ENCODE data around the gene KMT2B.
"Not testable (repeated sequence)": the region's sequence is repeated elsewhere in the genome, so short reads cannot be mapped to it uniquely, and the experiment has no call there.

Gene KMT2B

DNA sequence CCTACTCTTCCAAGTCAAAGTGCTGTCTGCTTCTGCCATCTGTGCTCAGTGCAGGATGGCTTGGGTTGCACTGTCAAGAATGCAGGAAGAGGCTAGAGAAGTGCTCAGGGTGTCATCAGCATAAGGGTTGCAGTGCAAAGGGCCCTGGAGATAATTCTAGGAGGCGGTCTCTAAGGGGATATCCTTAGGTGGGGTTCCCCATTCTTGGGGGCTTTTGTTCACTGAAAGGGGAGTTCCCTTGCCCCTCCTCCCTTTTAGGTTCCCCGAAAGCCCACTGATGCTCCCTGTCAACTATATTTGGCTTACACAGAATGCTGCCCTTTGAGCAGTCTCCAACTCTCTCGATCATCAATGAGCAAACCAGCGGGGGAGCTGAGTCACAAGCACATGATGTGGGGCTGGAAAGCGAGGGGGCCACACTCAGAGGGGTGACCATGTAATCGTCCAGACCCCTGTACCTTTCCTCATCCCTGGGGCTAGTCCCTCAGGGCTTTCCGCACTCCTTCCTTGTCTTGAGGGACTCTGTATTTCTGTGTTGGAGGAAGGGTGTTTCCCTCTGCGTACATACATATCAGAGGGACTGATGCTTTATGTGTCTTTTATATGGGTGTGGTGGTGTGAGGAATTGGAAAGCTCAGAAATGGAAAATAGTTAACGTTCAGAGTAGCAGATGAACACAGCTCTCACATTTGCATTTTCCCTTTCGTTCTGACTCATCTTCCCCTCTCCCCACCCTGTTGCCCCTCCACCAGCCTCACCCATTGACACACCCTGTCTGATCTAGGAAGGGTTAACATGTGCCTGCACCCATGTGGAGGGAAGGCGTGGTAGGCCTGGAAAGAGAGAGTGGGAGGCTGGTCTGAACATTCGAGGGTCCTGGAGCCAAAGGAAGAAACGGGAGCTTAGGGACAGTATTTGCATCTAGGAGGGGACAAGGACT is 6.7 kb upstream of the KMT2B start:
- peak; percentile 43 for DNase-seq

DNA sequence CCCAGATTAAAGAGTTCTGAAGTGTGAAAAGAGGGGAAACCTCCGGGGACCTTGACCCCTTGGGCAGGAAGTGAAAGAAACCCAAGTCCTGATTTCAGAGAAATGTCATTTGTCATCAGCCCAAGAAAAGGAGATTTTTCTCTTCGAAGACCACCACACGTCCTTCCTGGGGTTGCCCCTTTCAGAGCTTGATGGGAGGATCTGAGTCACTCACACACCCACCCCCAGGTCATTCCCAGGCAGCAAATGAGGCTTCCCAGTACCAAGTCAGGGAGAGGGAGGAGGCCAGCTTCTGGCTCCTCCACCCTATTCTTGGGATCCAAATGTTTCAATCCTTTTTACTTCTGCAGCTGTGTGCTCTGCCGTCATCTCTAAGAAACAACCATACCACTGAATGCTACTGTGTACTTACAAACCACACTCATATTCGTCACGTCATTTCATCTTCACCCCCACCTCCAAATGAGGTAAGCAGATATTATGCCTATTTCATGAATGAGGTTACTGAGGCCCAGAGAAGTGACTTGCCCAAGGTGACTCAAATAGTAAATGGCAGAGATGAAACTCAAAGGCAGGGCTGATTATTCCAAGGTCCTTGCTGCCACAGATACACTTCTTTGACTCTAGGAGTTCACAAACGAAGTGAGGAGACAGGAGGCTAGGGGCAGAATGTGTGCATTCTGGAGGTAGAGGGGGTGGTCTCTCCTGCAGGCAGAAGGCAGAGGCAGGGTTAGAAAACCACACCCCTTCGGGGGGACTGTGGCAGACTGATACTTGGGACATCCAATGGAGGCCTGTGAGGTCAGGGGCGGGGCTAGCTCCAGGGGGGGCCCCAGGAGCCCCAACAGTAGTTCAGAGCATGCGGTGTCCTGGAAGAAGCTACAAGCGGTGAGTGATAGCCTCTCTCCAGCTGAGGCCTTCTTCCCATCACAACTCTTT is 5.0 kb upstream of the KMT2B start:
- DNase-seq = no peak

DNA sequence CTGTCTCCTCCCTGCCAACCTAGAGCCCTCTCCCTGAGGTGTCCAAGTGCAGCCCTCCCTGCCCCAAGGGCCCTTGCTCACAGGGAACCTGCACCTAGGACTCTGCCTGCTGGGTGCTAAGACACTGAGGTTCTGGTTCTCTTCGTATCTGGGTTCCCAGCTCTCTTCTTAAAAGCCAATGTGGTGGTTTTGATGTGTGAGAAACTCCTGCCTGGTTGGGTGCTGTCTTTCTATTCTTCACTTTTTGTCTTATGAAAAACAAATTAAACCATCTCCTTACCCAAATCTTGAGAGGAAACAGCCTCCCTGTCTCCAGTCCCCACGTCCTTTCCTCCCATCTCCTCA is 4.3 kb upstream of the KMT2B start:
- no peak for DNase-seq

DNA sequence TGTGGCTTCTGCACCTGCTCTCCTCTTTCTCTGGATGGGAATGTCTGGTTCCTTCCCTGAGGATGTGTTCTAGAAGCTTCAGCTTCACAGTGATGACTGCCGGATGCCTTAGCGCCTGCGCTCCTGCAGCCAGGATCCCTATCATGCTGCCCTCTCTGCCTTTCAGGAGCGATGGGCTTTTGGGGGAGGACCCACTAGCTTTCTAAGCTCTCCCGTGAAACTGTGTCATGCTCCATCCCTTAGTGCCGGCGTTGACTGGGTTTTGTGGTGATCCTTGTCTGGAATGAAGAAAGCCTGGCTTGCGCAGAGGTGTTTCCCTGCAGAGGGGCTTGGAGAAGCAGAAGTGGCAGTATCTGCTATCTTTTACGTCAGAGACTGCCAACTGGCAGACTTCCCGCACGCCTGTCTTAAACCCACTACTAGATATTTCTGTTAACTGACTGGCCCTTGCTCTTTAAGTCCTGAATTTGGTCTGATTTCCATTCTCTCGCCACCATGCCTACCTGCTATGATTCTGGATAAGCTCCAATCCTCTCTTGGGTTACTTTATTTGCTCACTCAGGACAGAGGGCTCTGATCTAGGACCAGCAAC is 3.8 kb upstream of the KMT2B start:
- DNase-seq = no peak

DNA sequence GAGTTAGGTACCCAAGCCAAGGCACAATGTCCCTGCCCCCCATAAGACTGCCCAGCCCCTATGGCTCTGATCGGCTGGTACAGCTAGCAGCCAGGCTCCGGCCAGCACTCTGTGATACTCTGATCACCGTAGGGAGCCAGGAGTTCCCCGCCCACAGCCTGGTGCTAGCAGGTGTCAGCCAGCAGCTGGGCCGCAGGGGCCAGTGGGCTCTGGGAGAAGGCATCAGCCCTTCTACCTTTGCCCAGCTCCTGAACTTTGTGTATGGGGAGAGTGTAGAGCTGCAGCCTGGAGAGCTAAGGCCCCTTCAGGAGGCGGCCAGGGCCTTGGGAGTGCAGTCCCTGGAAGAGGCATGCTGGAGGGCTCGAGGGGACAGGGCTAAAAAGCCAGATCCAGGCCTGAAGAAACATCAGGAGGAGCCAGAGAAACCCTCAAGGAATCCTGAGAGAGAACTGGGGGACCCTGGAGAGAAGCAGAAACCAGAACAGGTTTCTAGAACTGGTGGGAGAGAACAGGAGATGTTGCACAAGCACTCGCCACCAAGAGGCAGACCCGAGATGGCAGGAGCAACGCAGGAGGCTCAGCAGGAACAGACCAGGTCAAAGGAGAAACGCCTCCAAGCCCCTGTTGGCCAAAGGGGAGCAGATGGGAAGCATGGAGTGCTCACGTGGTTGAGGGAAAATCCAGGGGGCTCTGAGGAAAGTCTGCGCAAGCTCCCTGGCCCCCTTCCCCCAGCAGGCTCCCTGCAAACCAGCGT is 3.0 kb upstream of the KMT2B start:
- DNase-seq = no peak

DNA sequence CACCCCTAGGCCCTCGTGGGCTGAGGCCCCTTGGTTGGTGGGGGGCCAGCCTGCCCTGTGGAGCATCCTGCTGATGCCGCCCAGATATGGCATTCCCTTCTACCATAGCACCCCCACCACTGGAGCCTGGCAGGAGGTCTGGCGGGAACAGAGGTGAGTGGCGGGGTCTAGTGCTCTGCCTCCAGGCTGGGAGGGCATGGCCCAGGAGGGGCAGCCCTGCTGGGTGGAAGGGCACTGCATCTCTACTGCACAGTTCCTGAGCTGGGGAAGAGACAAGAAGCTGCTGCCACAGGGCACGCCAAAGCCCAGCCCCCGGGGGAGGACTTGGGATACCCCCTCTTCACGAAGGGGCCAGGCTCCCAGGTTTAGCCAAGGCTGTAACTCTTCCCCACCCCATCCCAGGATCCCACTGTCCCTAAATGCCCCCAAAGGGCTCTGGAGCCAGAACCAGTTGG is 2.4 kb upstream of the KMT2B start:
- no peak for DNase-seq

DNA sequence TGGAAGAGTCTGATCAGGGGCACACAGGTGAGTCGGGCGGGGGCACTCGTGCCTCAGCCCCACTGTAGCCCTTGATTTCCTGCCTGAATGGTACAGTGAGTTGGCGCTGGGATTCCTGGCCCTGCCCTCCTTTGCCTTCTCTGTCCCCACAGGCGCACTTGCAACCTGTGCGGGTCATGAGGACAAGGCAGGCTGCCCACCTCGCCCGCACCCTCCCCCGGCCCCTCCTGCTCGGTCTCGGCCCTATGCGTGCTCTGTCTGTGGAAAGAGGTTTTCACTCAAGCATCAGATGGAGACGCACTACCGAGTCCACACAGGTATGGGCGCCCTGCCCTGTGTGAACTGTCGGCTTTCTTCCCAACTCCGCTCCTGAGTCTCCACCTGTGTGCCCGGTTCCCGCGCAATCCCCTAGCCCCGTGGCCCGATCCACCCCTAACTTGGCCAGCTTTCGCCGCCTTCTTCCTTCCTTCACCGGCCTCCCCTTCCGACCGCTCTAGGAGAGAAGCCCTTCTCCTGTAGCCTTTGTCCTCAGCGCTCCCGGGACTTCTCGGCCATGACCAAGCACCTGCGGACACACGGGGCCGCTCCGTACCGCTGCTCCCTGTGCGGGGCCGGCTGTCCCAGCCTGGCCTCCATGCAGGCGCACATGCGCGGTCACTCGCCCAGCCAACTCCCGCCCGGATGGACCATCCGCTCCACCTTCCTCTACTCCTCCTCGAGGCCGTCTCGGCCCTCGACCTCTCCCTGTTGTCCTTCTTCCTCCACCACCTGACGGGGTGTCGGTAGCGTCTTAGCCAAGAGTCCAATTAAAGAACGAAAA is 1.6 kb upstream of the KMT2B start:
- DNase-seq = no peak

DNA sequence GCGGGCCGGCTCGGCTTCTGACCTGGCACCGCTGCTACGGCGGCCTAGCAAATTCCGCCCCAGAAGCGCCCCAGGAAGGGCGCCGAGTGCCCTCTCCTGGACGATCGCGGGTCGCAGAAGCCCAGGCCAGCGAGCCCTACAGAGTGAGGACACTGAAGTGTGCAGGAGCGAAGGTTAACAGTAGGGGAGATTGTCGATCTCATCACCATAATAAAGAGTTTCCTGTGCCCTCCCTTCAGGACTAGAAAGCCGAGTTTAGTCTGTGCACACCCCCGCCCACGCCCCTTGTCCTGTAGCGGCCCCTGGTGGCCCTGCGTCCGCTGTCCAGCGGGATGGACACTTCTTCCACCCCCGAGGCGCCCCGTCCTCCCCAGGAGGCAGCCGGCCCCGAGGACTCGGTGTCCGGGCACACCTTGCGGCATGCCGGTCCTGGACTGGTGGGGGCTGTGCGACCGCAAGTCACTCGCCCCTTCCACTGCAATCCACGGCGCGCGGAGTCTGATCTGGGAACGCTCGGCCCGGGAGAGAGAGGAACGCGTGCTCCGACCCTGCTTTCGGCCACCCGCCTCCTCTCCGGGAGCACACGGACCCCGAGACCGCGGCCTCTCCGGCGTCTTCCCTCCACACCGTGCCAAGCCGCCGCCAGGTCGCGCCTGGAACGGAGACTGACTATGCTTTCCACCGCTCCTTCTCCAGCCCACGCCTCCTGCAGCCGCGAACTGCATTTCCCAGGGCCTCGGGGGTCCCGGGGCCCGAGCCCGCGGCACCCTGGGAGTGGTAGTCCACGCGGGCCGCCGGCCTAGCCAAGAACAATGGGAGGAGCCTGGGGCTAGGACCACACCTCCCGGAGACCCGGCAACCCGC is 770 bp upstream of the KMT2B start:
- peak; percentile 91 for DNase-seq

DNA sequence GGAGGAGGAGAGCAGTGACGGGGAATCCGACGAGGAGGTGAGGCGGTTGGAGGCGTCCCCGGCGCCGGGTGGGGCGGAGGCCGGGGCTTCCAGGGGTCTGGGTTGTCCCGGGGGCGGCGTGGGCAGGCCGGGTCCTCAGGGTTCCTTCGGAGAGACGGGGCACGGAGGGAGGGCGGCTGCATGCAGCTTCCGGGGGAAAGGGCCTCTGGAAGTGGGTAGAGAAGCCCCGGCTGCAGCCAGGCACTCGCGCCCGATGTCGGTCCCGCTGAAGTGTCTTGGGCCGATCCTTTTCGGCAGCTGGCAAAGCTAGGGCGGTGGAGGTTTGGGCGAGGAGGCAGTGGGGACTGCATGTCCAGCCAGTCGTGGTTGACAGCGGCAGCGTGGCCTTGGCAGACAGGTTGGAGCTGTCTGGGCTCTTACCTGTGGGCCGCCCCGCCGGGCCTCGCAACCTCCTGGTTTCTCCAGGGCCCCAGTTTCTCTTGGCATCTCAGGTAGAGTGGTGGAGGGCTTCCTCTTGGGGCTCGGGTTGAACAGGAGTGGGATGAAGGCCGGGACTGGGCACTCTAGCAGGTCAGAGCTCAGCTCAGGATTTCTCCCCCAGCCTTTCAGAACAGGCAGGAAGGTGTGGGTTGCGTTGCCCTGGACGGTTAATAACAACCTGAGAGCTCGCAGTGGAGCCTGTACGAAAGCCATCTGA is 690 bp downstream of the KMT2B start:
- peak; percentile 51 for DNase-seq

DNA sequence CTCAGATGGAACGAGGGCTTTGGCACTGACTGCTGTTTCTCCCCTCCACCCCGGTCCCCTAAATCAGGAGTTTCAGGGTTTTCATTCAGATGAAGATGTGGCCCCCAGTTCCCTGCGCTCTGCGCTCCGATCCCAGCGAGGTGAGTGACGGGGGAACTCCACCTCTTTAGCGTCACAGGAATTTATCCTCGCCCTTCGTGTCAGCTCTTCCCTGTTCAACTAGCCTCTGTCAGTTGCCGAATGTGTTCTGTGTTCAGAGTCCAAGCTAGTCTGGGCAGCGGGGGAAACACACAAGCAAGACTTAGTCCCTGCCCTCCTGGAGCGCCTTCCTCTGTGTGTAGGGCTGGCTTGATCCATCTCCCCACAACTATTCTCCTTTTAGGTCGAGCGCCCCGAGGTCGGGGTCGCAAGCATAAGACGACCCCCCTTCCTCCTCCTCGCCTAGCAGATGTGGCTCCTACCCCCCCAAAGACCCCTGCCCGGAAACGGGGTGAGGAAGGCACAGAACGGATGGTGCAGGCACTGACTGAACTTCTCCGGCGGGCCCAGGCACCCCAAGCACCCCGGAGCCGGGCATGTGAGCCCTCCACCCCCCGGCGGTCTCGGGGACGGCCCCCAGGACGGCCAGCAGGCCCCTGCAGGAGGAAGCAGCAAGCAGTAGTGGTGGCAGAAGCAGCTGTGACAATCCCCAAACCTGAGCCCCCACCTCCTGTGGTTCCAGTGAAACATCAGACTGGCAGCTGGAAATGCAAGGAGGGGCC is 1.8 kb downstream of the KMT2B start:
- no peak for DNase-seq

DNA sequence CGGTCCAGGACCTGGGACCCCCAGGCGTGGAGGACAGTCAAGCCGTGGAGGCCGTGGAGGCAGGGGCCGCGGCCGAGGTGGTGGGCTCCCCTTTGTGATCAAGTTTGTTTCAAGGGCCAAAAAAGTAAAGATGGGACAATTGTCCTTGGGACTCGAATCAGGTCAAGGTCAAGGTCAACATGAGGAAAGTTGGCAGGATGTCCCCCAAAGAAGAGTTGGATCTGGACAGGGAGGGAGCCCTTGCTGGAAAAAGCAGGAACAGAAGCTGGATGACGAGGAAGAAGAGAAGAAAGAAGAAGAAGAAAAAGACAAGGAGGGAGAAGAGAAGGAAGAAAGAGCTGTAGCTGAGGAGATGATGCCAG is 2.3 kb downstream of the KMT2B start:
- no peak for DNase-seq

DNA sequence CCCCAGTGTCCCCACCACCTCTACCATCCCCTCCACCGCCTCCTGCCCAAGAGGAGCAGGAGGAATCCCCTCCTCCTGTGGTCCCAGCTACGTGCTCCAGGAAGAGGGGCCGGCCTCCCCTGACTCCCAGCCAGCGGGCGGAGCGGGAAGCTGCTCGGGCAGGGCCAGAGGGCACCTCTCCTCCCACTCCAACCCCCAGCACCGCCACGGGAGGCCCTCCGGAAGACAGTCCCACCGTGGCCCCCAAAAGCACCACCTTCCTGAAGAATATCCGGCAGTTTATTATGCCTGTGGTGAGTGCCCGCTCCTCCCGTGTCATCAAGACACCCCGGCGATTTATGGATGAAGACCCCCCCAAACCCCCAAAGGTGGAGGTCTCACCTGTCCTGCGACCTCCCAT is 2.8 kb downstream of the KMT2B start:
- DNase-seq = no peak

DNA sequence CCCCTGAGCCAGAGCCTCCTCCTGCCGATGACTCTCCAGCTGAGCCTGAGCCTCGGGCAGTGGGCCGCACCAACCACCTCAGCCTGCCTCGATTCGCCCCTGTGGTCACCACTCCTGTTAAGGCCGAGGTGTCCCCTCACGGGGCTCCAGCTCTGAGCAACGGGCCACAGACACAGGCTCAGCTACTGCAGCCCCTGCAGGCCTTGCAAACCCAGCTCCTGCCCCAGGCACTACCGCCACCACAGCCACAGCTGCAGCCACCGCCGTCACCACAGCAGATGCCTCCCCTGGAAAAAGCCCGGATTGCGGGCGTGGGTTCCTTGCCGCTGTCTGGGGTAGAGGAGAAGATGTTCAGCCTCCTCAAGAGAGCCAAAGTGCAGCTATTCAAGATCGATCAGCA is 3.6 kb downstream of the KMT2B start:
- no peak for DNase-seq

DNA sequence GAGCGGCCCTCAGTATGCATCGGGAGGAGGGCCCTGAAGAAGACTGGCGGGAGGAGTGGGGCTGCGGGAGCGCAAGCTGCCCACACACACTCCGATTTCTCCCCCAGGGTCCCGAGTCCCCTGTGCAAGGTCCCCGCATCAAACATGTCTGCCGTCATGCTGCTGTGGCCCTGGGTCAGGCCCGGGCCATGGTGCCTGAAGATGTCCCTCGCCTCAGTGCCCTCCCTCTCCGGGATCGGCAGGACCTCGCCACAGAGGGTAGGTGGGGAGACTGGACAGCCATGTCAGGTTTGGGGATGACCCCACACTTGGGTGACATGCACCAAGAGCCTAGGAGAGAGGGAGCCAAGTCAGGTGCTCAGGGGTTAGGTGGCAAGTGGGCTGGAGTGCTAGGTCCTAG is 4.7 kb downstream of the KMT2B start:
- DNase-seq = no peak

DNA sequence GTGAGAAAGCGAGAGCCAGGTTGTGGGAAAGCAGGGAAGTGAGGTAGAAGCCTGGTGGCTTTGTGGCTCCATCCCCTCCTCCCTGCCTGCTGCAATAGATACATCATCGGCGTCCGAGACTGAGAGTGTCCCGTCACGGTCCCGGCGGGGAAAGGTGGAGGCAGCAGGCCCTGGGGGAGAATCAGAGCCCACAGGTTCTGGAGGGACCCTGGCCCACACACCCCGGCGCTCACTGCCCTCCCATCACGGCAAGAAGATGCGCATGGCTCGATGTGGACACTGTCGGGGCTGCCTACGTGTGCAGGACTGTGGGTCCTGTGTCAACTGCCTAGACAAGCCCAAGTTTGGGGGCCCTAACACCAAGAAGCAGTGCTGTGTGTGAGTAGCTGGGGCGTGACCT is 5.1 kb downstream of the KMT2B start:
- DNase-seq = no peak

DNA sequence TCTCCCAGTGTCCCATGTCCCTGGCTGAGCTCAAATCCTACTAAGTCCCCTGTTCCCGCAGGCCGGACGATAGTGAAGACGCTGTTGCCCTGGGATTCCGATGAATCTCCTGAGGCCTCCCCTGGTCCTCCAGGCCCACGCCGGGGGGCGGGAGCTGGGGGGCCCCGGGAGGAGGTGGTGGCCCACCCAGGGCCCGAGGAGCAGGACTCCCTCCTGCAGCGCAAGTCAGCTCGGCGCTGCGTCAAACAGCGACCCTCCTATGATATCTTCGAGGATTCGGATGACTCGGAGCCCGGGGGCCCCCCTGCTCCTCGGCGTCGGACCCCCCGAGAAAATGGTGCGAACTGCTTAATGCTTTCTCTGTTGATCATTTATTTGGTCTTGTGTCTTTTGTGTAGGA is 5.9 kb downstream of the KMT2B start:
- DNase-seq = no peak

DNA sequence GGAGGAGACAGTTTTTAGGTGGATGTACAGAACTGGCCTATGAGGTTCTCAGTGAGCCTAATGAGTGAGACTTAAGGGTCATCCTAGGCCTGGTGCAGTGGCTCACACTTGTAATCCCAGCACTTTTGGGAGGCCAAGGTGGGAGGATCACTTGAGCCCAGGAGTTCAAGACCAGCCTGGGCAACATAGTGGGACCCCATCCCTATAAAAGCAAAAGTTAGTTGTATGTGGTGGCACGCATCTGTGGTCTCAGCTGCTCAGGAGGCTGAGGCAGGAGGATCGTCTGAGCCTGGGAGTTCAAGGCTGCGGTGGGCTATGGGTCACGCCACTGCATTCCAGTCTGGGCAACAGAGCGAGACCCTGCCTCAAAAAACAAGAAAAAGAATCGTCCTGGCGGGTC is 6.3 kb downstream of the KMT2B start:
- not testable (repeated sequence) for DNase-seq

DNA sequence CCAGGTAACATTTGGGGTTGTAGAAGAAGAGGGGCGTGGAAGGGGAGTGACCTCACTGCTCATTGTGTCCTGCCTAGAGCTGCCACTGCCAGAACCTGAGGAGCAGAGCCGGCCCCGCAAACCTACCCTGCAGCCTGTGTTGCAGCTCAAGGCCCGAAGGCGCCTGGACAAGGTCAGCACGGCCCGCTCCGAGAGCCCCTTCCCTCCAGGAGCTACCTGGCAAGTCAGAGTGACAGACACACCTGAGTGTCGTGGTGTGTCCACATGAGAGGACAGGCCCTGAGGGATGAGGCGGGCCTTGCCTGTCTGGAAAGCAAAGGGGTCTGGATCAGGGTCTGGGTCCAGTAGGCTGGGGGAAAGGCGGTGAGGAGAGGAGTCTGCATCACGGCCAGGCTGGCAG is 6.8 kb downstream of the KMT2B start:
- no peak for DNase-seq

DNA sequence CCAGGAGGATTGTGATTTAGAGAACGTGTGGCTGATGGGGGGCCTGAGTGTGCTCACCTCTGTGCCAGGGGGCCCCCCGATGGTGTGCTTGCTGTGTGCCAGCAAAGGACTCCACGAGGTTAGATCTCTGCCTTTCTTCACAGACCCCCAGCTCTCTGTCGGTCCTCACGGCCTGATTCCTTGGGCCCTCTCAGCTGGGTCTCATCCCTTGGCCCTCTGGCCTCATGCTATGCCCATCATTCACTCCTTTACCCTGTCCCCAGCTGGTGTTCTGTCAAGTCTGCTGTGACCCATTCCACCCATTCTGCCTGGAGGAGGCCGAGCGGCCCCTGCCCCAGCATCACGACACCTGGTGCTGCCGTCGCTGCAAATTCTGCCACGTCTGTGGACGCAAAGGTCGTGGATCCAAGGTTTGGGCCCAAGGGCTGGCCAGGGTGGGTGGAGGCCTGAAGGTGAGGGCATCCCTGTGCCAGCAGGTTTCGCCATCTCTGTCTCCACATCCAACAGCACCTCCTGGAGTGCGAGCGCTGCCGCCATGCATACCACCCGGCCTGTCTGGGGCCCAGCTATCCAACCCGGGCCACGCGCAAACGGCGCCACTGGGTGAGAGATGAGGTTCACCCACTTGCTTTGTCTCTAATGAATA is 7.5 kb downstream of the KMT2B start:
- DNase-seq = no peak
